Measurements from ENCODE around the gene KDM4B. TPM values are rescaled to one million over a fixed set of nuclear protein-coding genes. Genes with fewer than 3 reads are reported as not detected.

KDM4B gene
- total and polyA plus RNA-seq, 2 of the 8 experiments (the other 6 are each of a cell fraction or from before 2014, with no cell fraction given), result 12.0 to 31.9 TPM

- H3K4ac ChIP-seq (replicated peaks; ENCODE audit: insufficient read length, low read depth, low read length), result no peak overlapping the region
- H3K18ac ChIP-seq (ENCODE audit: extremely low read depth, low read length), result no peak overlapping the region
- no peak overlapping the region for H3K4me3 ChIP-seq (ENCODE audit: extremely low read depth in 1 of 4, insufficient read depth in 2 of 4, low read depth in 3 of 4, low read length in 4 of 4)
- H2BK12ac ChIP-seq (ENCODE audit: low read depth, low read length), result no peak overlapping the region
- ChIA-PET CTCF (ENCODE audit: partially characterized antibody) (interaction anchor here (8.9 to 9.1 kb wide), 2 partner anchors 10 to 15 kb away, joined by 70 to 126 read pairs; no protein-coding TSS in a partner anchor), POLR2A (ENCODE audit: partially characterized antibody) (no interaction called here)
- no peak overlapping the region for H3K4me2 ChIP-seq (ENCODE audit: insufficient read depth in 1 of 2, low read depth in 2 of 2, low read length in 2 of 2)
- H3K27me3 ChIP-seq (replicated peaks in 1 of 4; ENCODE audit: control insufficient read depth in 3 of 4, extremely low read depth in 1 of 4, insufficient read depth in 3 of 4, low read length in 3 of 4), result no peaks in the 10 kb centered on the region
- no peak overlapping the region for H3K14ac ChIP-seq (ENCODE audit: insufficient read length)
- WGBS, 2 experiments (ENCODE audit: extremely low coverage in 1 of 2, insufficient coverage in 1 of 2, insufficient read length in 1 of 2, insufficient replicate concordance in 2 of 2, low coverage in 1 of 2, low lambda C conversion rate in 2 of 2, missing lambda C conversion rate in 1 of 2), result 92% methylated on average over 22 of the region's 25 CpGs; no CpG with 5 or more reads in 1 of the 2 experiments
- H3K9ac ChIP-seq (replicated peaks in 1 of 4; ENCODE audit: extremely low read depth in 1 of 4, low read depth in 3 of 4, low read length in 3 of 4), result no peak overlapping the region
- no peak overlapping the region for H2AFZ ChIP-seq (ENCODE audit: low read length)
- no peak for DNase-seq (ENCODE audit: low read depth in 1 of 2, low spot score in 2 of 2)
- H2BK120ac ChIP-seq (replicated peaks; ENCODE audit: low read depth, low read length), result no peak overlapping the region
- no peak overlapping the region for H4K8ac ChIP-seq (ENCODE audit: extremely low read depth, insufficient read depth, low read length)
- no peaks in the 10 kb centered on the region for H3K9me3 ChIP-seq (ENCODE audit: insufficient read depth in 2 of 2, low read depth in 1 of 2, low read length in 1 of 2)
- H3K4me1 ChIP-seq (replicated peaks in 1 of 4; ENCODE audit: control insufficient read depth in 3 of 4, insufficient read depth in 4 of 4, low read length in 3 of 4), result no peaks in the 10 kb centered on the region
- no peaks in the 10 kb centered on the region for H3K23me2 ChIP-seq (ENCODE audit: low read depth, low read length)
- H4K5ac ChIP-seq (ENCODE audit: insufficient read length, low read depth, low read length), result no peak overlapping the region
- H2AK5ac ChIP-seq (ENCODE audit: low read depth, low read length), result no peak overlapping the region
- no peak overlapping the region for H3K56ac ChIP-seq (replicated peaks; ENCODE audit: insufficient read length, low read depth, low read length)
- no peak overlapping the region for H3K23ac ChIP-seq (ENCODE audit: insufficient read length)
- H2BK15ac ChIP-seq (ENCODE audit: low read length), result no peak overlapping the region
- H4K20me1 ChIP-seq (replicated peaks in 1 of 2; ENCODE audit: control insufficient read depth in 1 of 2, insufficient read depth in 2 of 2, low read length in 2 of 2), result peaks cover 7 to 11% of the 10 kb centered on the region in 2 experiments
- peaks cover 18% of the 10 kb centered on the region for H3K79me1 ChIP-seq (ENCODE audit: low read depth, low read length)
- H2BK5ac ChIP-seq (ENCODE audit: low read depth, low read length), result no peak overlapping the region
- no peak overlapping the region for H3K27ac ChIP-seq (ENCODE audit: low read depth, low read length)
- FAIRE-seq, result no peak
- peaks cover 0 to 47% of the 10 kb centered on the region in 2 experiments; a peak in 2 of 4 replicates for H3K79me2 ChIP-seq (ENCODE audit: control insufficient read depth in 1 of 2, insufficient read depth in 2 of 2, low read length in 2 of 2)
- peaks cover 0 to 3% (median under 1%) of the 10 kb centered on the region in 4 experiments; a peak in 2 of 8 replicates for H3K36me3 ChIP-seq (ENCODE audit: control insufficient read depth in 2 of 4, insufficient read depth in 4 of 4, low read length in 3 of 4)
- no peak overlapping the region for H4K91ac ChIP-seq (replicated peaks; ENCODE audit: insufficient read length, low read length)
- H2BK20ac ChIP-seq (ENCODE audit: low read length), result no peak overlapping the region
- TF ChIP-seq JUN (IDR thresholded peaks at IDR 0.05; ENCODE audit: low read depth, low read length) (no peak), EP300 (IDR thresholded peaks at IDR 0.05; ENCODE audit: borderline replicate concordance in 1 of 2, low read depth in 2 of 2, low read length in 2 of 2) (no peak), CHD1 (IDR thresholded peaks at IDR 0.05; ENCODE audit: low read depth, low read length) (no peak), NANOG (IDR thresholded peaks at IDR 0.05; ENCODE audit: insufficient read depth, low read depth, low read length, poor library complexity, severe bottlenecking) (no peak), CTCF (IDR thresholded peaks at IDR 0.05; ENCODE audit: control extremely low read depth in 1 of 3, insufficient read depth in 1 of 3, low read depth in 1 of 3, low read length in 3 of 3) (no peak), SRF (IDR thresholded peaks at IDR 0.05; ENCODE audit: low read depth, low read length) (no peak), SP1 (IDR thresholded peaks at IDR 0.05; ENCODE audit: low read depth, low read length) (no peak), RFX5 (IDR thresholded peaks at IDR 0.05; ENCODE audit: borderline replicate concordance, low read depth, low read length) (no peak), CBX5 (IDR thresholded peaks at IDR 0.05; ENCODE audit: low read depth, low read length) (no peak), HDAC6 (IDR thresholded peaks at IDR 0.05; ENCODE audit: low read depth, low read length) (no peak)
Measured at GRCh38 chr19:5012688-5013457, 44.0 kb downstream of the KDM4B start.
